Fibroblast of skin of right biceps (primary cell): Measurements from ENCODE around the gene TUNAR.
A peak's percentile ranks its signal among the peaks of the same experiment; 100 is the strongest.
"Not testable (repeated sequence)": the region's sequence is repeated elsewhere in the genome, so short reads cannot be mapped to it uniquely, and the experiment has no call there.

Experiments used
- DNase-seq: peaks from one replicate; pipeline ENCODE4 v3.0.0-alpha.2; 2013

Gene TUNAR

GRCh38 chr14:95920769-95921438 lies 44.3 kb downstream of the TUNAR start:
- DNase-seq, result no peak

GRCh38 chr14:95922080-95922479 lies 45.4 kb downstream of the TUNAR start:
- no peak for DNase-seq

GRCh38 chr14:95928751-95929150 lies 52.1 kb downstream of the TUNAR start:
- no peak for DNase-seq

- no peak for DNase-seq
Observed at GRCh38 chr14:95931384-95931783, 54.8 kb downstream of the TUNAR start.

GRCh38 chr14:95935228-95935822 lies 58.7 kb downstream of the TUNAR start:
- peak; percentile 30 for DNase-seq

GRCh38 chr14:95936041-95936440 lies 59.4 kb downstream of the TUNAR start:
- DNase-seq, result no peak

GRCh38 chr14:95939335-95939734 lies 62.7 kb downstream of the TUNAR start:
- no peak for DNase-seq

GRCh38 chr14:95941897-95942296 lies 65.3 kb downstream of the TUNAR start:
- DNase-seq, result no peak

GRCh38 chr14:95943699-95944098 lies 67.1 kb downstream of the TUNAR start:
- no peak for DNase-seq

- no peak for DNase-seq
Observed at GRCh38 chr14:95944462-95944861, 67.8 kb downstream of the TUNAR start.

GRCh38 chr14:95946867-95947266 lies 70.2 kb downstream of the TUNAR start:
- no peak for DNase-seq

GRCh38 chr14:95948558-95948981 lies 71.9 kb downstream of the TUNAR start:
- no peak for DNase-seq

- no peak for DNase-seq
Observed at GRCh38 chr14:95951359-95951758, 74.7 kb downstream of the TUNAR start.

- DNase-seq, result peak; percentile 5
Observed at GRCh38 chr14:95953111-95953724, 76.6 kb downstream of the TUNAR start.

- DNase-seq, result no peak
Observed at GRCh38 chr14:95956601-95957460, 80.2 kb downstream of the TUNAR start.

GRCh38 chr14:95958105-95958504 lies 81.5 kb downstream of the TUNAR start:
- no peak for DNase-seq

- no peak for DNase-seq
Observed at GRCh38 chr14:95959317-95959716, 82.7 kb downstream of the TUNAR start.

GRCh38 chr14:95961481-95961880 lies 84.8 kb downstream of the TUNAR start:
- no peak for DNase-seq

- DNase-seq, result no peak
Observed at GRCh38 chr14:95964901-95965300, 88.3 kb downstream of the TUNAR start.

- not testable (repeated sequence) for DNase-seq
Observed at GRCh38 chr14:95968048-95968447, 91.4 kb downstream of the TUNAR start.
